Trophoblast cell (in vitro differentiated cells and primary cell): ENCODE measurements around the gene FLNA.

Experiments
- DNase-seq, 2 donors: peaks; one replicate each; pipeline ENCODE4 v3.0.0-alpha.2; 2016
- H2AFZ ChIP-seq: 2 replicates; pipeline ENCODE4 v1.6.1; 2013; ENCODE audit warnings: low read length, moderate library complexity, mild to moderate bottlenecking; ENCODE audit not compliant: insufficient read depth, poor library complexity
- H2AK5ac ChIP-seq: 2 replicates; pipeline ENCODE4 v1.6.1; 2013; ENCODE audit warnings: mild to moderate bottlenecking, low read length
- H2BK120ac ChIP-seq: 2 replicates; pipeline ENCODE4 v1.6.1; 2013; ENCODE audit warnings: low read length, mild to moderate bottlenecking, moderate library complexity; ENCODE audit not compliant: insufficient read depth, poor library complexity
- H2BK12ac ChIP-seq: 2 replicates; pipeline ENCODE4 v1.6.1; 2013; ENCODE audit warnings: mild to moderate bottlenecking, low read length, moderate library complexity
- H2BK5ac ChIP-seq: 2 replicates; pipeline ENCODE4 v1.6.1; 2013; ENCODE audit warnings: low read length, low read depth, moderate library complexity, mild to moderate bottlenecking; ENCODE audit not compliant: poor library complexity
- H3K14ac ChIP-seq: 2 replicates; pipeline ENCODE4 v1.6.1; 2013; ENCODE audit warnings: mild to moderate bottlenecking, low read length
- H3K18ac ChIP-seq: 2 replicates; pipeline ENCODE4 v1.6.1; 2013; ENCODE audit warnings: mild to moderate bottlenecking, low read length
- H3K23ac ChIP-seq: 2 replicates; pipeline ENCODE4 v1.6.1; 2013; ENCODE audit warnings: low read length
- H3K27ac ChIP-seq: 2 replicates; pipeline ENCODE4 v1.5.1; 2013; ENCODE audit warnings: low read depth, mild to moderate bottlenecking, inconsistent platforms, low read length, moderate library complexity
- H3K27me3 ChIP-seq: 2 replicates; pipeline ENCODE4 v1.6.1; 2013; ENCODE audit warnings: inconsistent platforms, mild to moderate bottlenecking, low read length, moderate library complexity; ENCODE audit not compliant: insufficient read depth
- H3K36me3 ChIP-seq, 2 experiments: 1 replicate in 1 of 2; 2 replicates in 1 of 2; pipeline ENCODE4 v1.6.1; 2013; ENCODE audit warnings: low read length in 2 of 2, mild to moderate bottlenecking in 2 of 2, moderate library complexity in 1 of 2; ENCODE audit not compliant: insufficient read depth in 2 of 2, control insufficient read depth in 1 of 2
- H3K4ac ChIP-seq: 2 replicates; pipeline ENCODE4 v1.6.1; 2013; ENCODE audit warnings: low read depth, mild to moderate bottlenecking, low read length, moderate library complexity
- H3K4me1 ChIP-seq, 2 experiments: 1 replicate in 1 of 2; 2 replicates in 1 of 2; pipeline ENCODE4 v1.6.1; 2013; ENCODE audit warnings: low read length in 2 of 2, mild to moderate bottlenecking in 2 of 2, moderate library complexity in 1 of 2; ENCODE audit not compliant: insufficient read depth in 2 of 2, control insufficient read depth in 1 of 2
- H3K4me2 ChIP-seq: 2 replicates; pipeline ENCODE4 v1.6.1; 2013; ENCODE audit warnings: inconsistent platforms, mild to moderate bottlenecking, low read length, moderate library complexity
- H3K4me3 ChIP-seq: 2 replicates; pipeline ENCODE4 v1.5.1; 2013; ENCODE audit warnings: mild to moderate bottlenecking, low read depth, low read length, inconsistent platforms
- H3K79me1 ChIP-seq: one replicate; pipeline ENCODE4 v1.6.1; 2013; ENCODE audit warnings: low read length
- H3K79me2 ChIP-seq: 2 replicates; pipeline ENCODE4 v1.6.1; 2013; ENCODE audit warnings: low read length, mild to moderate bottlenecking; ENCODE audit not compliant: control insufficient read depth, insufficient read depth, poor library complexity
- H3K9ac ChIP-seq: 2 replicates; pipeline ENCODE4 v1.6.1; 2013; ENCODE audit warnings: mild to moderate bottlenecking, low read length
- H3K9me3 ChIP-seq: 2 replicates; pipeline ENCODE4 v1.6.1; 2013; ENCODE audit warnings: low read depth, mild to moderate bottlenecking, control low read depth, inconsistent platforms, low read length; ENCODE audit not compliant: insufficient read depth
- H4K12ac ChIP-seq: 2 replicates; pipeline ENCODE4 v1.6.1; 2013; ENCODE audit warnings: low read depth, mild to moderate bottlenecking, low read length, moderate library complexity
- H4K8ac ChIP-seq: 2 replicates; pipeline ENCODE4 v1.6.1; 2013; ENCODE audit warnings: low read depth, mild to moderate bottlenecking, low read length, moderate library complexity
- H4K91ac ChIP-seq: one replicate; pipeline ENCODE4 v1.6.1; 2013; ENCODE audit warnings: low read depth, mild to moderate bottlenecking, low read length, moderate library complexity
- WGBS: extraction: QIAGEN DNeasy Blood & Tissue Kit; methylation state at CpG from one replicate; pipeline ENCODE4 v1.1.7; 2013; ENCODE audit warnings: missing lambda C conversion rate; ENCODE audit not compliant: insufficient read length, insufficient coverage; ENCODE audit errors: extremely low coverage; 5-methylcytosine and 5-hydroxymethylcytosine counted together

Gene FLNA

GRCh38 chrX:154329294-154329693 is 45.1 kb downstream of the FLNA start:
- Histone ChIP-seq H2BK5ac (no peak overlapping the region), H2BK120ac (no peak overlapping the region), H4K8ac (no peak overlapping the region), H3K4me2 (no peak overlapping the region), H3K79me2 (no peaks in the 10 kb centered on the region), H3K4me1 (no peaks in the 10 kb centered on the region), H3K4ac (no peak overlapping the region), H3K36me3 (no peaks in the 10 kb centered on the region), H3K27me3 (peaks cover 3% of the 10 kb centered on the region), H2AFZ (no peak overlapping the region), H2BK12ac (no peak overlapping the region), H3K9ac (no peak overlapping the region), H4K12ac (no peak overlapping the region), H3K27ac (no peak overlapping the region), H3K4me3 (no peak overlapping the region), H4K91ac (no peak overlapping the region), H3K9me3 (no peaks in the 10 kb centered on the region), H3K18ac (no peak overlapping the region), H2AK5ac (no peak overlapping the region), H3K79me1 (no peaks in the 10 kb centered on the region), H3K14ac (no peak overlapping the region), H3K23ac (no peak overlapping the region)
- peak in 1 of 2 donors; percentile 12 for DNase-seq
- no CpG with 5 or more reads among the region's 10 CpGs for WGBS

DNA sequence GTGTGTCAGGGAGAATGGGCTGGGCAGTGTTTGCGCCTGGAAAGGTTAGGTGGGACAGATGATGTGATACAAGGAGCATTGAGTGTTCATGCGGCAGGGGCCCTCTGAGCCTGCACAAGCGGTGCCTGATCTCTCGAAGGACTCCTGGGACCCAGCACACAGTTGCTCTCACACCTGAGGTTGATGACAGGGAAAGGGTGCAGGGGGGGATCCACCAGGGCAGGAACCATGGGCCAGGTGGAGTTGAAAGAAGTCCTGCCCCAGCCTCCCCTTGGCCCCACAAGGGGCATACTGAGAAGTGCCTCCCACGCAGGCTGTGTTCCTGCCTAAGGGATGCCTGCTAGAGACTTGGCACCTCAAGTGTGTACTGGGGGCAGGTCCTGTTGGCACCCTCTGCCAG is 45.8 kb downstream of the FLNA start:
- H3K79me2 ChIP-seq, result no peaks in the 10 kb centered on the region
- H4K12ac ChIP-seq, result no peak overlapping the region
- no peak overlapping the region for H2AK5ac ChIP-seq
- H3K4me2 ChIP-seq, result no peak overlapping the region
- H2BK120ac ChIP-seq, result no peak overlapping the region
- H3K4me3 ChIP-seq, result no peak overlapping the region
- H3K27ac ChIP-seq, result no peak overlapping the region
- H3K14ac ChIP-seq, result no peak overlapping the region
- no peaks in the 10 kb centered on the region for H3K4me1 ChIP-seq
- peaks cover 3% of the 10 kb centered on the region for H3K27me3 ChIP-seq
- H2BK5ac ChIP-seq, result no peak overlapping the region
- H3K9ac ChIP-seq, result no peak overlapping the region
- H3K4ac ChIP-seq, result no peak overlapping the region
- no peak overlapping the region for H4K8ac ChIP-seq
- no peak for DNase-seq
- no peak overlapping the region for H2AFZ ChIP-seq
- WGBS, result no CpG with 5 or more reads among the region's 5 CpGs
- H4K91ac ChIP-seq, result no peak overlapping the region
- H3K36me3 ChIP-seq, result no peaks in the 10 kb centered on the region
- H3K18ac ChIP-seq, result no peak overlapping the region
- H2BK12ac ChIP-seq, result no peak overlapping the region
- H3K79me1 ChIP-seq, result no peaks in the 10 kb centered on the region
- H3K9me3 ChIP-seq, result no peaks in the 10 kb centered on the region
- no peak overlapping the region for H3K23ac ChIP-seq

- Histone ChIP-seq H2AFZ (no peak overlapping the region), H3K18ac (no peak overlapping the region), H3K27ac (no peak overlapping the region), H3K4me2 (no peak overlapping the region), H3K4ac (no peak overlapping the region), H3K9ac (no peak overlapping the region), H4K12ac (no peak overlapping the region), H2BK5ac (no peak overlapping the region), H3K9me3 (no peaks in the 10 kb centered on the region), H3K79me2 (no peaks in the 10 kb centered on the region), H4K91ac (no peak overlapping the region), H3K4me3 (no peak overlapping the region), H3K4me1 (no peaks in the 10 kb centered on the region), H2AK5ac (no peak overlapping the region), H2BK120ac (no peak overlapping the region), H3K79me1 (no peaks in the 10 kb centered on the region), H2BK12ac (no peak overlapping the region), H3K36me3 (no peaks in the 10 kb centered on the region), H4K8ac (no peak overlapping the region), H3K23ac (no peak overlapping the region), H3K27me3 (peaks cover 3% of the 10 kb centered on the region), H3K14ac (no peak overlapping the region)
- WGBS, result no CpG with 5 or more reads among the region's 11 CpGs
- DNase-seq, result no peak
Observed at GRCh38 chrX:154327038-154327820, 47.2 kb downstream of the FLNA start.

DNA sequence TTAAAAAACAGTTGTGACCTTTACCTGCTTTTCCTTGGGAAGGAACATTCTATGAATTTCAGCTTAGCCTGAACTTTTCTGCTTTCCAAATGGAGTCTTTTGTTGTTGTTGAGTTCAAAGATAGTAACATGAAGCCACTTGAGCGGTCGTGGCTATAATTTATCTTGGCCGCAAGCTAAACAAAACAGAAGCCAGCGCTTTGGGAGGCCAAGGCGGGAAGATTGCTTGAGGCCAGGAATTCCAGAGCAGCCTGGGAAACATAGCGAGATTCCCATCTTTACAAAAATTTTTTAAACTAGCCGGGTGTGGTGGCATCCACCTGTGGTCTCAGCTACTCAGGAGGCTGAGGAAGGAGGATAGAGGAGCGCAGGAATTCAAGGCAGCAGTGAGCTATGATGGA is 48.9 kb downstream of the FLNA start:
- no peak overlapping the region for H4K8ac ChIP-seq
- no peak overlapping the region for H2BK5ac ChIP-seq
- H3K4me3 ChIP-seq, result no peak overlapping the region
- H2AFZ ChIP-seq, result no peak overlapping the region
- H3K4me1 ChIP-seq, result no peaks in the 10 kb centered on the region
- H3K36me3 ChIP-seq, result no peaks in the 10 kb centered on the region
- no peaks in the 10 kb centered on the region for H3K79me1 ChIP-seq
- H2AK5ac ChIP-seq, result no peak overlapping the region
- no peak overlapping the region for H3K4ac ChIP-seq
- no peaks in the 10 kb centered on the region for H3K9me3 ChIP-seq
- DNase-seq, result peak; percentile 47 to 79
- peaks cover 3% of the 10 kb centered on the region for H3K27me3 ChIP-seq
- H4K12ac ChIP-seq, result no peak overlapping the region
- no peak overlapping the region for H3K27ac ChIP-seq
- H4K91ac ChIP-seq, result no peak overlapping the region
- H3K9ac ChIP-seq, result no peak overlapping the region
- no peak overlapping the region for H3K18ac ChIP-seq
- no peak overlapping the region for H3K4me2 ChIP-seq
- no peak overlapping the region for H2BK12ac ChIP-seq
- no CpG with 5 or more reads among the region's 8 CpGs for WGBS
- no peaks in the 10 kb centered on the region for H3K79me2 ChIP-seq
- no peak overlapping the region for H2BK120ac ChIP-seq
- no peak overlapping the region for H3K14ac ChIP-seq
- no peak overlapping the region for H3K23ac ChIP-seq
